ENCODE data around the gene FNDC7.

- TF ChIP-seq CTCF (IDR thresholded peaks at IDR 0.05; ENCODE audit: low read depth, low read length) (no peak), EZH2phosphoT487 (IDR thresholded peaks at IDR 0.05; ENCODE audit: low read depth) (no peak)
Measured at GRCh38 chr1:108701176-108701849, 11.4 kb upstream of the FNDC7 start.

All from OCI-LY3 (cell line).